Eye (tissue), 1 donor: ENCODE measurements around the gene PPARA.
"Not testable (repeated sequence)": the region's sequence is repeated elsewhere in the genome, so short reads cannot be mapped to it uniquely, and the experiment has no call there.

Experiments
- DNase-seq: peaks from one replicate; pipeline ENCODE4 v3.0.0-alpha.2; 2015

PPARA gene

DNA sequence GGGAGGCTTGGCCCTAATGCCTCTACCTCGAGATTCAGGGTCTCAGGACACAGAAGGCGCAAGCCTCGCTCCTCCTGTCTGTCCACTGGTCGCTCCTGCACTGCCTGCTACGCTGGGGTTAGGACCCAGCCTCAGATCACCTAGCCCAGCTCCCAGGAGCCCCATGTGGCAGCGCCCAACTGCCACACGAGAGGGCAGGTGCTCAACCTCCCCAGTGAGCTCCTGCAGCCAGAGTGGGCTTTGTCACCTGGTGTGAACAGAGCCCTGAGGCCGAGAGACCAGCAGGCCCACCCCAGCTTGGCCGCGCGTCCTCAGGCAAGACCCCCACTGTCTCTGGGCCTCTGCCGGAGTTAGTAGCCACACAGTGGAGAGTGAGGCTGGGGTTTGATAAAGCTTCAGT lies 21.7 kb upstream of the PPARA start:
- no peak for DNase-seq

DNA sequence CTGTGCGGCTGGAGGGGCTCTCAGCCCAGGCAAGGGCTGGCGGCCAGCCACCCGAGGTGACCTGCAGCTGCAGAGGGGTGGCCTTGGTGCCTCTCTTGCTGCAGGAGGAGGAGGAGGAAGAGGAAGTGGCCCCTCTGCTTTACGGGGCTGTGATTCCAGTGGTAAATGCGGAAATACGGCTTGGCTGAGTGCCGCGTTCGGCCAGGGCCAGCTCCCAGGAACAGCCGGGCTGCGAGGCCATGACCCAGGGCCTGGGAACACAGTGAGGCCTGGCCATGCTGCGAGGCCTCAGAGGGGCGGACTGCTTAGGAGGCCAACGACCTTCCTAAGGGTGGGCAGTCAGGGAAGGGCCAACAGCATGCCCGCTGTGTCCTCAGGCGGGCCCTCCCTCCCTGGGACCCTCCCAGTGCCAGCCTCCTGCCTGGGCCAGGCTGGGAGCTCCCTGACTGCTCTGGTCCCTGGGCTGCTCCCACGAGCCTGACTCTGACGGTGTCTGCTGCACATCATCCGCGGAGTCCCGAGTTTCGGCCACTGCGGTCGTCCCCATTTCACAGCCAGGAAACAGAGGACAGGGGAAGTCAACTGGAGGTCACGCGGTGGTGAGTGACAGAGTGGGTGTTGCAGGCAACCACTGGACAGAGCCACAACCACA lies 20.8 kb upstream of the PPARA start:
- DNase-seq, result no peak

DNA sequence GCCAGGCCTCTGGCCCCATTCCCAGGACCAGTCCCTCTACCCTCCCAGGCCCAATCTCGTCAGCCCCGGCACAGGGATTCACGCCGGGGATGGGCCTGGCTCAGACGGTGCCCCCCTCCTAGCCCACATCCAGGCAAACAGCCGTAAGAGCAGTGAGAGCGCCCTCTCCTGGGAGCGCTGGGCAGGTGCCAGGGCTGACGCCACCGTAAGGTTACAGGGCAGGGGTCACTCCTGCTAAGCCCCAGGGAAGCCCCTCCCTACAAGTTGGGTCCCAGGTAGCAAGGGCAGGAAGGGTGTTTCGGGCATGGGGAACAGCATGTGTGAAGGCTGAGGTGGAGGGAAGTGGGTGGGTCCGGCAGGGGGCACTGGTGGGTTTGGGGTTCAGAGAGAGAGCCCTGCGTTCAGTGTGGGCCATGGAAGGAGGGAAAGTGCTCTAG lies 19.2 kb upstream of the PPARA start:
- no peak for DNase-seq

DNA sequence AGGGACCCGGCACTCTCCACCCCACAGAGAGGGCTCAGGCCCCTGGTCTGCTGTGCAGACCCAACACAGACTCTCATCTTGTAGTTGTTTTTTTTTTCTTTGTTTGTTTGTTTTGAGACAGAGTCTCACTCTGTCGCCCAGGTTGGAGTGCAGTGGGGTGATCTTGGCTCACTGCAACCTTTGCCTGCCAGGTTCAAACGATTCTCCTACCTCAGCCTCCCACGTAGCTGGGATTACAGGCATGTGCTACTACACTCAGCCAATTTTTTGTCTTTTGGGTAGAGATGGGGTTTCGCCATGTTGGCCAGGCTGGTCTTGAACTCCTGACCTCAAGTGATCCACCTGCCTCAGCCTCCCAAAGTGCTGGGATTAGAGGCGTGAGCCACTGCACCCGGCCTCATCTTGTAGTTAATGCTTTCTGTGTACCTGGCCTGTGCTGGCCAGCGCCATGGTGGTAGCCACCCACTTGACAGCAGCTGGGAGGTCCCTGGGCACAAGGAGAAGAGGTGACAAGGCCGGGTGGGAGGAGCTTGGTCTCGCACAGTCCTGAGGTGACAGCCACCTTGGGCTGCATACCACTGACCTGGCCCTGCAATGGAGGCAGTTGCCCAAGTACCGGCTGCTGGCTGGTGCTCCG lies 18.0 kb upstream of the PPARA start:
- not testable (repeated sequence) for DNase-seq

- DNase-seq, result no peak
These were observed 17.3 kb upstream of the PPARA start for GRCh38 chr22:46132830-46133587.

- DNase-seq, result no peak
These were observed 16.8 kb upstream of the PPARA start for GRCh38 chr22:46133588-46133855.

GRCh38 chr22:46134111-46134705 lies 16.1 kb upstream of the PPARA start:
- DNase-seq, result no peak

DNA sequence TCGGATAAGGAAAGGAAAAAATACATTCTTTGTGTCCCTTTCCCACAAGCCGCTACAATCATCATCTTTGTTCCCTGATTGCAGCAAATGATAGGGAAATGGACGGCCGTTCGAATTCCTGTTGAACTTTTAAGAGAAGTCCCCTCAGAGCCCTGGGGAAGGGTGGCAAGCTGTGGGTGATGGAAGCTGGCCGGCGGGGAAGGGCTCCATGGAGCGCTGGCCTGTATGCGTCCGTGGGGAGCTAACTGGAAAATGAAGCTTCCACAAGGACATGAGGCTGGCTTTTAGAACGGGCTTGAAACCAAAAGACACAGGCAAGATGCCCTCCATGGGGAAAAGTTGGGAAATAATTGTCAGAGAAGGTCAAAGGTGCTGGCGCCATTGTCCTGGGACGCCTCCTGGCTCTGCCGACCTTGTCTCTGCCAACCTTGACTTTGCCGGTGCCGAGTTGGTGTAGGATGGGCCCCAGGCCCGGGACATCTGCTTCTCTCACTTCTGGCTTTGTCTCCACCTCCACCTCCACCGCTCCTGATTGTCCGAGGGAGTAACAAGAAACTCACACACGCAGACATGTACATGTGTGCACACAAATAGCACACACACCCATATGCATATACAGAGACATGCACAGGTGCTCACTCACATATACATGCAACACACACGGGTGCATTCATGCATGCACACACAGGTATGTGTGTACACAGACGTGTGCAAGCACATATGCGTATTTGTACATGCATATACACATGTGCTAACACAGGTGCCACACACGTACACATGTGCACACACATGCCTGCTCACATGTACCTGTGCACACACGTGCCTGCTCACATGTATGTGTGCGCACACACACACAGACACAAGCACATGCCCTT lies 14.5 kb upstream of the PPARA start:
- DNase-seq, result no peak

- DNase-seq, result no peak
These were observed 13.7 kb upstream of the PPARA start for GRCh38 chr22:46136486-46137217.

DNA sequence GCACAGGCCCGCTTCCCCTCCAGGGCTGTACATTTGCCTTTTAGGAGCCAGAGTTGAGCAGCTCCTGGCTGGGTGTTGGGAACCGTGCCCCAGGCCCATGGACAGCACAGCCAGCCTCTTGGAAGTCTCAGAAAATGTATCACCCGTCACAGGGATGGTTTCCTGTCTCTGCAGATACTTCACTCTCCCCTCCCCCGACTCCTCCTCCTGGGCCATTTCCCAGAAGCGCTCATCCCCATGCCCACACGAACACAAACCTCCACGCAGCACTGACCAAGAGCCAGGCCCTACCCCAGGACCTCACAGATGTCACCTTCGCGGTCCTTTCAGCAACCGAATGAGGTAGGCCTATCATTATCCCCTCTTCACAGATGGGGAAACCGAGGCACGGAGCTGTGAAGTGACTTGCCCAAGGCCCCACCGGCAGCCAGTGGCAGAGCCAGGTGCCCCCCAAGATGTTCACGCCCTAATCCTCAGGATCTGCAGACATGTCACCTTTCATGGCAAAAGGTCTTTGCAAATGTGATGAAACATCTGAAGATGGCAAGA lies 13.0 kb upstream of the PPARA start:
- DNase-seq, result no peak

- no peak for DNase-seq
These were observed 12.1 kb upstream of the PPARA start for GRCh38 chr22:46138058-46138797.

DNA sequence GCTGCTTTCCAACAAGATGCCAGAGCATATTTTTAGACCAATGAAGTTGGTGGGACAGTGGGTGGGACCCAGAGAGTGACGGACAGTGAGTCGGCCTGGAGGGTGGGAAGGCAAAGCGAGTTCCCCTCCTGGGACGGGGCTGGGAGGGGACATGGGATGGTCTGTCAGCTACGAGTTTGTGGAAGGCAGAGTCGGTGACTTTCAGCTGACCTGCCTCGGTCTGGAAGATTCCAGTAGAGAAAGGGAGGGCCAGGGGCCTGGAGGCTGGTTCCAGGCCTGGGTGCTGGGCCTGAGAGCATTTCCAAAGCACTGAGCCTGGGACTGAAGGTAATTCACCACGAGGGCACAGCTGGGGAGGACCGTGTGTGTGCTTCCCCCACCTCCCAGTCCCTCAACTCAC lies 10.9 kb upstream of the PPARA start:
- DNase-seq, result not testable (repeated sequence)

DNA sequence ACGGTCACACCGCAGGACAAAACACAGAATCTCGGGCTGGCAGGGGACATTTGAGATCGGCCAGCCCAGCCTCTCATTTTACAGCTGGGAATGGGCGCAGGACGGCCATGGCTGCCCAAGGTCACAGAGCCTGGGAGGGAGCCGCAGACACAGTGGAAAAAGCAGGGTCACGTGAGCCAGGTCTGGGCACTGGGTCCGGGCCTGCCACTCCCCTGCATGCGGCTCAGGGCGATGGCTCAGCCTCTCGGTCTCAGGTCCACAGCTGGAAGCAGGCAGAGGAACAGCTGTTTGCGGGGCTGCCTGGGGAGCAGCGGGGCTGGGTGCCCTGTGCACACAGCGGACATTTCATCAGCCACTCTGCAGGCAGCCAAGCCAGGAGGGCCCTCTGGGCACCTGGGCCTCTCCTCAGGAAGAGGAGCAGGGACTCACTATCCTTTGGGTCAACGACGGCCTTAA lies 10.4 kb upstream of the PPARA start:
- no peak for DNase-seq

- no peak for DNase-seq
These were observed 9.1 kb upstream of the PPARA start for GRCh38 chr22:46140989-46141928.

DNA sequence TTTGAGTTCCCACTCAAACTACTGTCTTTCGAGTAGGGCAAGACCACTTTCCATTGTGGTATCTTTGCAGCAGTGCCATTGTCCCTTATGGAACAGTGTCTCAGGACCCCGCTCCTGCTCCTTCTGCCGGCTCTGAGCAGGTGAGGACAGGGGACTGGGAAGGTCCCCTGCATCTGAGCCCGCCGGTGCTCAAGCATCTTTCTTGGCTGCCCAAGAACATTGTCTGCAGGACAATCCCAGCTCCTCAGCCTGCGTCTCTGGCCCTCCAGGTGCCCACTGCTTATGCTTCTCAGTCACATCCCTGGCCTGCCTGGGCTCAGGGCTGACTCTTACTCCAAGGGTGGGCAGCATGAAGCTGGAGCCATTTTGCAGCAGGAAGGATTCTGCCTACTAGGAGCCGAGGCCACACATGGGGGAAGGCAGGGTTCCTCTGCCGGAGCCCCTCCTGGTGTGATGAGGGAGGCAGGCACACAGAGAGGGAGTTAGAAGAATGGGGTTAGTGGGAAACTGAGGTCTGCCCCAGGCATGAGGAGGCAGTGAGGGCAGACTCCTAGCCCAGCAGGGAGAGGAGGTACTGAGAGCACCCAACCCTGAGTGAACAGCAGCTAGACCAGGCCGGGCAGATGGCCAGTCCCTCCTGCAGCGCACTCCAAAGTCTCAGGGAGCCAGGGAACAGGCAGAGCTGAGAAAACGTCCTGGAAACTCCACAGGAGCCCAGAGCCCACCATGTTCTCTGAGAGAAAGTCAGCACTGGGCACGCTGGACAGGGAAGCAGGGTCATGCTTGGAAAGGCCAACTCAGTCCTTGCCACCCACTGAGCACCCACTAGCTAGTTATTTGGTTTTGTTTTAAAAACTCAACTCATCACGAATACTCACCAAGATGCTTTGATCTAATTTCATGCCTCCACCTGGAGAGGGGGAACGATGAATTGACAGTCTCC lies 7.5 kb upstream of the PPARA start:
- no peak for DNase-seq

DNA sequence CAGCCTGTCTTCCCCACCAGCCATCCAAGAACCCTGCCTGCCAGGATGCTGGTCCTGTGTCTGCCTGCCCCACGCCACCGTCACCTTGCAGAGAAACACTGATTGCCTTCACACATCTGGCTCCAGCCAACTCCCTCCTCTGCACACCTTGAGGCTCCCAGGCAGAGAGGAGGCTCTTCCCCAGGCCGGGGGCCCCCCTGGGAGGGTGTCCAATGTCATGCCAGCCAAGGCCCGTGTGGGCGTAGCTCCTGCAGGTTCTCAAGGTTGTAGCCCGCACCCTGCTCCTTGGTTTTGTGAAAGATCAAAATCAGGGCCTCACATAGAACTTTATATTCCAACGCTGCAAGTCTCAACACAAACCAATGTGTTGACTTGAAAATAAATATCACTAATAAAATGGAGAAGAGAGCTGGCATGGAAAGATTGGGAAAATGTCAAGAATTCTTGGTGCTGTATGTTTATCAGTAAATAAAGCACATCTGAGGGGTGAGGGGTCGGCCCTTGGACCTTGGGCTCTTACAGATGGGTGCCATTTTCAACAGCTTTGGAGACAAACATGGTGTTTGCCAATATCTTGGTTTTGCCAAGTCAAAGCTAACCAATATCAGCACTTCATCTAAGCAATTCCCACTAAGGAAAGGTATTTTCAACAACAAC lies 6.7 kb upstream of the PPARA start:
- no peak for DNase-seq

DNA sequence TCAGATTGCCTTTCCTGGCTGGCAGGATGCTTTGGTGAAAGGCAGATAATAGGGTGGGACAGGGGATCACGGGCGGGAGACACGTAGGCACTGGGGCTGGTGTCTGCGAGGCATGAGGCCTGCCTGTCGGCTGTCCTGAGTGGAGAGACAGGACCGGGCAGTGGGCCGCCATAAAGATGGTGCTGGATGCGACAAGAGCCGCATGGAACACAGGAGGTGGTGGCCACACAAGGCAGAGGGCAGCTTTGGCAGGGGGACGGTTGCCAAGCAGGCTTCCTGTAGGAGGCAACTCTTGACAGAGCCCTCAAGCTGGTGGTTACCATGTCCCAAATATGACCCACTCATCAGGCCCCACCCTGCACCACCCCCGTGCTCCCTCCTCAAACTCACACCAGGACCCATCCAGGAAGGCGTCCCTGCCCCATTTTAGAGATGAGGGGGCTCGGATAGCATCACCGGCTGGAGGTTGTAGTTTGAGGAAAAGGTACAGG lies 4.9 kb upstream of the PPARA start:
- no peak for DNase-seq

- DNase-seq, result no peak
These were observed 4.4 kb upstream of the PPARA start for GRCh38 chr22:46145896-46146295.
